Amniotic stem cell (primary cell): Measurements from ENCODE around the gene MCCC2.
"Not testable (repeated sequence)": the region's sequence is repeated elsewhere in the genome, so short reads cannot be mapped to it uniquely, and the experiment has no call there.

ENCODE experiments used
- DNase-seq: peaks from one replicate; lab custom pipeline; 2025; lab: John Stamatoyannopoulos, UW

Gene MCCC2

GRCh38 chr5:71662381-71662780 lies 75.2 kb downstream of the MCCC2 start:
- DNase-seq = no peak

DNA sequence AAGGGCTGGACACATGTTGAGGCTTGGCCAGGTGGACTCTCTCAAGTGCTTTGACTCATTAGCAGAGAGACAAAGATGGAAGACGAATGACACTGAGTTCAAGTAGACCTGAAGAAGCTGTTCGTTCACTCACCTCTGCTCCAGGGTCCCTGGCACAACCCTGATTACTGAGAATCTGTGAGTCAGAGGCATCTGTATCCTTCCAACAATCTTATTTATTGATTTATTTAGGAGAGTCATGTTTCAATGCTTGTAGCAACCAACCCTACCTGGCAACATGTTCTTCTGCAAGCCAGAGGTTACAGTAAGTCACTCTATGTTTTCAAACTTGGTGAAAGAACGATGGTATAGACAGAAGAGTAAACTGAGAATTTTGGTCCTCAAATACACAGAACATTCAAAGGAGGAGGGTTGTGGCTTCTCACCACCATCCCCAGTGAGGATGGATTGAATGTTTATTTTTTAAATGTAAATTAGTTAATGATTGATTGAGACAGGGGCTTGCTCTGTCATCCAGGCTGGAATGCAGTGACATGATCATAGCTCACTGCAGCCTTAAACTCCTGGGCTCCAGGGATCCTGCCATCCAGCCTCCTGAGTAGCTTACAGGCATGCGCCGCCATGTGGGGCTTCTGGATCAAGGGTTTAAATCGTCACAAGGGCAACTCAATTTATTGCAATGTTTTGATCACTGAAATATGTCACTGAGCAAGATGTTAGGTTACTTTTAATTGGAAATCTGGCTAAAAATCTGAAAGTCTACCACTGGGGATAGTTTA lies 76.2 kb downstream of the MCCC2 start:
- no peak for DNase-seq

DNA sequence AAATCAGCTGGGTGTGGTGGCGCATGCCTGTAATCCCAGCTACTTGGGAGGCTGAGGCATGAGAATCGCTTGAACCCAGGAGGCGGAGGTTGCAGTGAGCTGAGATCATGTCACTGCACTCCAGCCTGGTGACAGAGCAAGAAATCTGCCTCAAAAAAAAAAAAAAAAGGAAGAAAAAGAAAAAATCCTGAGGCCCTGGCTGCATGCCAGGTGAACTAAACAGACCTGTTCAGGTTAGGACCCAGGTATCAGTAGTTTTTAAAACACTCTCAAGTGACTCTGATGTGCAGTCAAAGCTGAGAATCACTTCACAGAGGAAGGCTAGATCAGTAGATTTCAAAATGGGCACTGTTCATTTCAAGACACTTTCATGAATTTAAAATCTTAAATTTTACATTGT lies 77.5 kb downstream of the MCCC2 start:
- not testable (repeated sequence) for DNase-seq

- DNase-seq = no peak
These were observed 79.2 kb downstream of the MCCC2 start for GRCh38 chr5:71666321-71666720.

- DNase-seq = no peak
These were observed 90.8 kb downstream of the MCCC2 start for GRCh38 chr5:71677977-71678376.

DNA sequence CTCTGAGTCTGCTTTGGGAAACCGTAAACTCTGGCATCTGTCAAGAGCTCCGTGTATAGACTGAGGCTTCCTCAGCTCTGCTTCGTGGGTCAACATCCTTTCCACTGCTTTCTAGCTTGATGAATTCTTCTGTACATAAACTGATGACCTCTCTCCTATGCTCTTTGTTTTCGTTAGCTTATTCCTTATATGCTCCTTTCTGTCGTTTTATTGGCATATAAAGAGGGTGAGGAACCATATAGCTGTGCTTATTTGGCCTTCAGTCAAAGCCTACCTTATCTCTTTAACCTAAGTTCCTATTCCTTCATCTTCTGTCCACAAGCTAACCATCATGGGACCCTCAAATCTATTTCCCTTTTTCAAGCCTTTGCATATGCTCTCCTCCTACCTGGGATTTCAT lies 92.6 kb downstream of the MCCC2 start:
- no peak for DNase-seq

GRCh38 chr5:71680510-71680909 lies 93.4 kb downstream of the MCCC2 start:
- no peak for DNase-seq

GRCh38 chr5:71681296-71681695 lies 94.2 kb downstream of the MCCC2 start:
- DNase-seq = no peak

GRCh38 chr5:71684309-71684708 lies 97.2 kb downstream of the MCCC2 start:
- no peak for DNase-seq

GRCh38 chr5:71693828-71694427 lies 106.8 kb downstream of the MCCC2 start:
- no peak for DNase-seq

DNA sequence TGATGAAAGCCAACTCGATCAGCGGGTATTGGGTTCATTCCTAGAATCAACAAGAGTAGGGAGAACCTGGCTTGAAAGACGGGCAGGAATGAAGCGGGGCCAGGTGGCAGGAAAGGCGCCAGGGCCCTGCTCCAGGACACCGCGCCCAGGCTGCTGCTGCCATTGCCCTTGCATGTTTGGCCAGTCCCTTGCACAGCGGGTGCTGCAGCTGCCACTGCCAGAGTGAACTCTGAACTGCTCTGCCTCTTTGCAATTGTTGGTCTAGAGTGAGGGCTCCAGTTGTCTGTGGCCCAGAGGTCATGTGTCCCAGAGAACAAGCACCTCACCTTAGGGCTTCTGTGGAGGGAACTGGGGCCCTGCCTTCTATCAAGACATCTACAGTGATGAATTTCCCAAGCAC lies 107.9 kb downstream of the MCCC2 start:
- DNase-seq = no peak

GRCh38 chr5:71695595-71695994 lies 108.5 kb downstream of the MCCC2 start:
- no peak for DNase-seq

- no peak for DNase-seq
These were observed 110.8 kb downstream of the MCCC2 start for GRCh38 chr5:71697967-71698366.

GRCh38 chr5:71699233-71699632 lies 112.1 kb downstream of the MCCC2 start:
- DNase-seq = no peak

- DNase-seq = no peak
These were observed 112.6 kb downstream of the MCCC2 start for GRCh38 chr5:71699751-71700150.

GRCh38 chr5:71700803-71701202 lies 113.7 kb downstream of the MCCC2 start:
- DNase-seq = no peak

DNA sequence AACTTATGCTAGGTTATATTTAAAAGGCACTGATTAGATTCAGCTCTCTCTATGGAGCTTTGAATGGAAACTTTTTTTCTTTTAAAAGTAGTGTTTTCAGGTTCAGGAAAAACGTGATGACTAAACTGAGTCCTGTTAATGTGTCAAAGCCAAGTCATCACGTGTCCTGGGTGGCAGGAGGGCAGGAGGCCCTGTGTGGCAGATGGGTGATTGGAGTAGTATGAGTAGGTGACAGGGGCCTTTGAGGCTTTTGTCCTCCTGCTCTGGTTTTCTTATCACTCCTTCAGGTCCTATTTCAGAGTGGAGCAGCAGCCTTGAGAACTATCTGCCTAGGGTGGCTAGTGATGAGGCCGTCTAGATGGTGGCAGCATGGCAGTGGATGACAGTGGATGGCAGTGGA lies 114.3 kb downstream of the MCCC2 start:
- DNase-seq = no peak

DNA sequence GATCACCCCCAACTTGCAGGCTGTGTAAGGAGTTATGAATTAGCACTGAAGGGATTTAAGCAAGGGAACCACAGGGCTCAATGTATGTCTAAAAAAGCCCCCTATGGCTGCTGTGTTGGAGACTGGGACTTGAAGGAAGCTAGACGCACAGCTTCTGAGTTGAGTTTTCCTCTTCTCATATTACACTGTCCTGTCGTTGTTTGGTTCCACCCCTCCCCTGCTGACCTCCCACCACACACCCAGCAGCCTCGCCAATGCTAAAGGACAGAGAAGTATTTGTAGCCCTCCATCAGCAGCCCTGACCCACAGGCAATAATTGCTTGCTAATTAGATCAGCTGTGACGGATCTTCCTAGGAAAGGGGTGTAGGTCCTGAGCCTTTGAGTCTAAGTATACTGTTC lies 116.8 kb downstream of the MCCC2 start:
- DNase-seq = no peak

- no peak for DNase-seq
These were observed 118.3 kb downstream of the MCCC2 start for GRCh38 chr5:71705421-71705820.

- no peak for DNase-seq
These were observed 119.8 kb downstream of the MCCC2 start for GRCh38 chr5:71706906-71707305.
